Stimulated activated CD4-positive, alpha-beta T cell treated with anti-CD3 and anti-CD28 coated beads, Interleukin-4, amount 100 ng/mL, for 4 hours (primary cell): ENCODE measurements around the gene IGSF21.
"Not testable (repeated sequence)": the region's sequence is repeated elsewhere in the genome, so short reads cannot be mapped to it uniquely, and the experiment has no call there.

Source experiments
- DNase-seq, 2 experiments: peaks; one replicate each; pipeline ENCODE4 v3.0.0-alpha.2; 2020

IGSF21 gene

GRCh38 chr1:18410407-18410806, 302.8 kb downstream of the IGSF21 start:
- DNase-seq: no peak

- DNase-seq: no peak
These were observed 303.7 kb downstream of the IGSF21 start for GRCh38 chr1:18411321-18411720.

- no peak for DNase-seq
These were observed 304.4 kb downstream of the IGSF21 start for GRCh38 chr1:18411820-18412641.

- no peak for DNase-seq
These were observed 305.3 kb downstream of the IGSF21 start for GRCh38 chr1:18412882-18413353.

- no peak for DNase-seq
These were observed 306.1 kb downstream of the IGSF21 start for GRCh38 chr1:18413541-18414305.

GRCh38 chr1:18414321-18414720, 306.7 kb downstream of the IGSF21 start:
- no peak for DNase-seq

GRCh38 chr1:18414872-18415447, 307.4 kb downstream of the IGSF21 start:
- no peak for DNase-seq

GRCh38 chr1:18415448-18416027, 307.9 kb downstream of the IGSF21 start:
- no peak for DNase-seq

GRCh38 chr1:18416126-18416525, 308.5 kb downstream of the IGSF21 start:
- not testable (repeated sequence) for DNase-seq

GRCh38 chr1:18417316-18418269, 310.0 kb downstream of the IGSF21 start:
- no peak for DNase-seq

- DNase-seq: no peak
These were observed 311.7 kb downstream of the IGSF21 start for GRCh38 chr1:18419113-18419844.

- DNase-seq: no peak
These were observed 312.2 kb downstream of the IGSF21 start for GRCh38 chr1:18419845-18420184.

GRCh38 chr1:18422076-18422777, 314.6 kb downstream of the IGSF21 start:
- no peak for DNase-seq

GRCh38 chr1:18422954-18423353, 315.4 kb downstream of the IGSF21 start:
- no peak for DNase-seq

- DNase-seq: no peak
These were observed 319.0 kb downstream of the IGSF21 start for GRCh38 chr1:18426580-18426979.
